Smooth muscle cell (in vitro differentiated cells): ENCODE data around the gene MPPED1. TPM values are rescaled to one million over a fixed set of nuclear protein-coding genes. Genes with fewer than 3 reads are reported as not detected.

Experiments
- DNase-seq: peaks from one replicate; lab custom pipeline; 2025; ENCODE audit not compliant: unreplicated experiment; lab: John Stamatoyannopoulos, UW
- H2AFZ ChIP-seq: fragments of 200-600 bp; sonication (generic); 2 replicates; pipeline ENCODE4 v1.6.0; 2016; ENCODE audit warnings: antibody characterized with exemption, low read depth, mild to moderate bottlenecking
- H3F3A ChIP-seq: fragments of 200-600 bp; sonication (generic); 2 replicates; pipeline ENCODE4 v1.6.0; 2017; ENCODE audit warnings: antibody characterized with exemption, low read depth
- H3K27ac ChIP-seq: fragments of 200-600 bp; sonication (generic); 2 replicates; pipeline ENCODE4 v1.5.1; 2016; ENCODE audit warnings: low read depth, mild to moderate bottlenecking
- H3K27me3 ChIP-seq: fragments of 200-600 bp; sonication (generic); 2 replicates; pipeline ENCODE4 v1.6.1; 2016; ENCODE audit warnings: low read depth, mild to moderate bottlenecking
- H3K36me3 ChIP-seq: fragments of 200-600 bp; sonication (generic); 2 replicates; pipeline ENCODE4 v1.5.1; 2016; ENCODE audit warnings: low read depth
- H3K4me1 ChIP-seq: fragments of 200-600 bp; sonication (generic); 2 replicates; pipeline ENCODE4 v1.5.1; 2016; ENCODE audit warnings: low read depth
- H3K4me2 ChIP-seq: fragments of 200-600 bp; sonication (generic); 2 replicates; pipeline ENCODE4 v1.6.0; 2016; ENCODE audit warnings: mild to moderate bottlenecking
- H3K4me3 ChIP-seq: fragments of 200-600 bp; sonication (generic); 2 replicates; pipeline ENCODE4 v1.5.1; 2016; ENCODE audit warnings: mild to moderate bottlenecking
- H3K79me2 ChIP-seq: fragments of 200-600 bp; sonication (generic); 2 replicates; pipeline ENCODE4 v1.6.0; 2016; ENCODE audit warnings: low read depth, mild to moderate bottlenecking
- H3K9ac ChIP-seq: fragments of 200-600 bp; sonication (generic); 2 replicates; pipeline ENCODE4 v1.6.0; 2016; ENCODE audit warnings: low read depth
- H3K9me3 ChIP-seq: fragments of 200-600 bp; sonication (generic); replicated peaks from 2 replicates; pipeline ENCODE4 v1.5.1; 2016; ENCODE audit warnings: low read depth
- H4K20me1 ChIP-seq: fragments of 200-600 bp; sonication (generic); 2 replicates; pipeline ENCODE4 v1.6.0; 2016; ENCODE audit warnings: low read depth
- CTCF ChIP-seq: fragments of 200-600 bp; sonication (generic); IDR thresholded peaks from 2 replicates; pipeline ENCODE4 v1.5.1; 2017; ENCODE audit warnings: borderline replicate concordance, mild to moderate bottlenecking, antibody characterized with exemption; ENCODE audit not compliant: insufficient read depth, poor library complexity, severe bottlenecking
- WGBS: methylation state at CpG from one replicate; pipeline ENCODE4 v1.1.7; 2016; ENCODE audit warnings: low lambda C conversion rate; 5-methylcytosine and 5-hydroxymethylcytosine counted together
- polyA plus RNA-seq: library from polyadenylated mRNA; unstranded; fragments of >200 nt; fragmentation: Nextera tagmentation; extraction: Ambion mirVana; gene quantifications from 2 replicates; pipeline ENCODE4 v1.2.1, GENCODE V29; 2016
- total RNA-seq: library from RNA; depleted of rRNA; stranded (reverse); fragments of >200 nt; gene quantifications from 2 replicates; pipeline ENCODE4 v1.2.3, GENCODE V29; 2014

MPPED1 gene
- total and polyA plus RNA-seq, 2 experiments from 2014 or later = not detected

GRCh38 chr22:43553451-43554258 is 141.8 kb downstream of the MPPED1 start:
- H4K20me1 ChIP-seq = no peaks in the 10 kb centered on the region
- H3K9ac ChIP-seq = no peak overlapping the region
- no peaks in the 10 kb centered on the region for H3K4me1 ChIP-seq
- H3K4me2 ChIP-seq = no peak overlapping the region
- no peaks in the 10 kb centered on the region for H3F3A ChIP-seq
- H3K27me3 ChIP-seq = no peaks in the 10 kb centered on the region
- H3K79me2 ChIP-seq = no peaks in the 10 kb centered on the region
- H3K27ac ChIP-seq = no peak overlapping the region
- WGBS = 95% methylated on average over 16 of the region's 16 CpGs
- no peaks in the 10 kb centered on the region for H3K36me3 ChIP-seq
- no peak overlapping the region for H3K4me3 ChIP-seq
- DNase-seq = no peak
- no peak overlapping the region for H2AFZ ChIP-seq
- H3K9me3 ChIP-seq = no peaks in the 10 kb centered on the region
- TF ChIP-seq CTCF = no peak

GRCh38 chr22:43554259-43554636 is 142.4 kb downstream of the MPPED1 start:
- Histone ChIP-seq H3K4me3 (no peak overlapping the region), H3K9me3 (no peaks in the 10 kb centered on the region), H3K79me2 (no peaks in the 10 kb centered on the region), H3K36me3 (no peaks in the 10 kb centered on the region), H3K4me1 (no peaks in the 10 kb centered on the region), H2AFZ (no peak overlapping the region), H3K4me2 (no peak overlapping the region), H3K9ac (no peak overlapping the region), H3F3A (no peaks in the 10 kb centered on the region), H3K27me3 (no peaks in the 10 kb centered on the region), H3K27ac (no peak overlapping the region), H4K20me1 (no peaks in the 10 kb centered on the region)
- WGBS = 83% methylated on average over 6 of the region's 6 CpGs
- DNase-seq = no peak
- no peak for TF ChIP-seq CTCF

GRCh38 chr22:43554694-43555365 is 143.0 kb downstream of the MPPED1 start:
- Histone ChIP-seq H3K36me3 (no peaks in the 10 kb centered on the region), H3K27ac (no peak overlapping the region), H3F3A (no peaks in the 10 kb centered on the region), H3K4me3 (no peak overlapping the region), H3K4me1 (no peaks in the 10 kb centered on the region), H2AFZ (no peak overlapping the region), H4K20me1 (no peaks in the 10 kb centered on the region), H3K9ac (no peak overlapping the region), H3K27me3 (no peaks in the 10 kb centered on the region), H3K4me2 (no peak overlapping the region), H3K79me2 (no peaks in the 10 kb centered on the region), H3K9me3 (no peaks in the 10 kb centered on the region)
- 95% methylated on average over 17 of the region's 17 CpGs for WGBS
- no peak for TF ChIP-seq CTCF
- no peak for DNase-seq
